Right cardiac atrium (tissue), 5 donors: ENCODE results near the gene RFXANK. TPM values are rescaled to one million over a fixed set of nuclear protein-coding genes. Genes with fewer than 3 reads are reported as not detected.
"Not testable (repeated sequence)": the region's sequence is repeated elsewhere in the genome, so short reads cannot be mapped to it uniquely, and the experiment has no call there.

Experiments
- ATAC-seq, 2 donors: fragments of 200-7000 bp; cut with Tn5 transposase; one replicate each; pipeline versions ENCODE4 v1.8.0 to v1.9.1; 2020; ENCODE audit warnings: moderate library complexity in 2 of 2, mild to moderate bottlenecking in 1 of 2
- DNase-seq, 3 donors: peaks; one replicate each; pipeline ENCODE4 v3.0.0-alpha.2; 2020
- H3K27ac ChIP-seq: one replicate; pipeline ENCODE4 v1.5.1; 2013; ENCODE audit warnings: mild to moderate bottlenecking, low read length, control low read depth, moderate library complexity
- H3K27me3 ChIP-seq: one replicate; pipeline ENCODE4 v1.6.1; 2013; ENCODE audit not compliant: control insufficient read depth, insufficient read depth
- H3K4me1 ChIP-seq: one replicate; pipeline ENCODE4 v1.6.1; 2013; ENCODE audit warnings: low read length; ENCODE audit not compliant: control insufficient read depth, insufficient read depth
- H3K4me3 ChIP-seq: one replicate; pipeline ENCODE4 v1.5.1; 2013; ENCODE audit warnings: low read length, control low read depth
- H3K9me3 ChIP-seq: one replicate; pipeline ENCODE4 v1.6.1; 2013; ENCODE audit warnings: low read length; ENCODE audit not compliant: control insufficient read depth
- WGBS: extraction: QIAGEN DNeasy Blood & Tissue Kit; methylation state at CpG from one replicate; pipeline ENCODE4 v1.1.7; 2013; 5-methylcytosine and 5-hydroxymethylcytosine counted together
- intact Hi-C, 4 donors: fragments of 100-400 bp; cut with DNase I; formaldehyde crosslinking; loops; one replicate each; pipeline versions ENCODE4 v1.11.0 to v1.14.0; 2022 to 2023
- long read RNA-seq, 4 donors: library from polyadenylated mRNA; unstranded; transcript quantifications; one replicate each; pipeline ENCODE4 v2.0.0, GENCODE V29; 2020 to 2021
- polyA plus RNA-seq: library from polyadenylated mRNA; stranded (reverse); fragments of 200-250 nt; gene quantifications from one replicate; pipeline ENCODE4 v1.2.3, GENCODE V29; 2013
- total RNA-seq, 4 donors: library from RNA; stranded (reverse); fragmentation: NEBNext Ultra II Directional; extraction: Animal tissue kit (Norgen Biotek cat#: 25700); gene quantifications; one replicate each; pipeline ENCODE4 v1.2.1, GENCODE V29; 2021
- donor health status: healthy with polysubstance abuse.
- donor health status: DM: no; HTN: yes; CAD: no.
- donor health status: DM: no; HTN: no; CAD: no.
- donor health status: DM: no; HTN: yes; CAD: no; lungs with severe emphysema.
- donor health status: DM: yes; HTN: yes; CAD: no.

Gene RFXANK, protein sequence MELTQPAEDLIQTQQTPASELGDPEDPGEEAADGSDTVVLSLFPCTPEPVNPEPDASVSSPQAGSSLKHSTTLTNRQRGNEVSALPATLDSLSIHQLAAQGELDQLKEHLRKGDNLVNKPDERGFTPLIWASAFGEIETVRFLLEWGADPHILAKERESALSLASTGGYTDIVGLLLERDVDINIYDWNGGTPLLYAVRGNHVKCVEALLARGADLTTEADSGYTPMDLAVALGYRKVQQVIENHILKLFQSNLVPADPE
- total RNA-seq (10 to 100 TPM; 35.2 to 46.1 (median 44.7) TPM), polyA plus RNA-seq (55.0 TPM)
- long read RNA-seq, donor 1, transcript RFXANK-203 (9 exons, 1,212 nt): major isoform, 5 of 27 reads
- long read RNA-seq, donor 1, partial matches to known transcripts: 3 of 27 reads
- long read RNA-seq, donor 1, other reads (novel, unspliced or antisense): 19 of 27 reads
- long read RNA-seq, donor 2, transcript RFXANK-203 (9 exons, 1,212 nt): major isoform, 5 of 23 reads
- long read RNA-seq, donor 2, partial matches to known transcripts: 12 of 23 reads
- long read RNA-seq, donor 2, other reads (novel, unspliced or antisense): 6 of 23 reads
- long read RNA-seq, donor 3, transcript RFXANK-203 (9 exons, 1,212 nt): major isoform, 5 of 25 reads
- long read RNA-seq, donor 3, partial matches to known transcripts: 4 of 25 reads
- long read RNA-seq, donor 3, other reads (novel, unspliced or antisense): 14 of 25 reads
- long read RNA-seq, donor 4, partial matches to known transcripts: 2 of 17 reads
- long read RNA-seq, donor 4, other reads (novel, unspliced or antisense): 11 of 17 reads

DNA sequence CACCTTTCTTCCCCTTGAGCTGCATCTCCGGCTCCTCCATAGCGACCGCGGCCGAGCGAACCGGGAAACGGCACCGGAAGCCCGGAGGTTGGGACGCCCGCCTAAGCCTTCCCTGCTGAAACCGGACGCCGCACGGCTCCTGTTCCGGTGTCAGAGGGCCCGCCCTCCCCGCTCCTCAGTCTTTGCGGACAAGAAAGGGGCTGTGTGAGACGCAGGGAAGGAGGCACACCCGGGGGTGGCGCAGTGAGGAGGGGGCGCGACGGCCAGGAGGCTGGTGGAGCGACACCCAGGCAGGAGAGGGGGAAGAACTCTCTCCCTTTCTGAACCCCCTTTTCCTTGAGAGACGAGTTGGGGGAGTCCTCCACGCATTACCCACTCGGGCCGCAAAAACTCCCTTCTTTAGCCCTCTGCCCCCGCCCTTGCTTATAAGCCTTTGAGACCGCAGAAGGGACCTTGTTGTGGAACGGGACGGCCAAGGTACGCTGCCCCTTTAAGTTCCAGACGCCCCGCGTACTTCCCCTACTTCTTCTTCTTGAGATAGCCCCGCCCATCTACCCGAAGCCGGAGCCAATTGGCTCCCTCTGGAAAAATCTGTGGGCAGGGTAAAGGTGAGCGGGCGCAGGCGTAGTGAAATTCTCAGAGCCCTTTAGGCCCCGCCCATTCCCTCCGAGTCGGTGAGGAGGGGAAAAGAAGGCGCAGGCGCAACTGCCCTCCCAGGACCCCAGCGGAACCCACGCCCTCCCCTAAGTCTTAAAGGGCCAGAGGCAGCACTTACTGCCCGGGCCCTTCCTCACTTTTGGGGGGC, at the start of gene RFXANK, which contains the start of gene BORCS8:
Gene RFXANK, plus strand, starts transcription at position 181 of the 805 bp plus-strand sequence. CDS start 1,689 bp downstream, outside the sequence.
Gene BORCS8, minus strand, starts transcription at position 75 of the 805 bp plus-strand sequence. Its CDS starts 35 bp downstream, at position 40.
- peak; percentile 99 for DNase-seq
- no peaks in the 10 kb centered on the region for H3K27me3 ChIP-seq
- no peaks in the 10 kb centered on the region for H3K9me3 ChIP-seq
- under 1% methylated on average over 53 of the region's 53 CpGs for WGBS
- intact Hi-C loops: loop anchor here in 1 of 4 donors (10.0 kb wide), 1 partner anchor 133 kb away; the partner anchor contains the start of genes MAU2 and SUGP1
- H3K4me3 ChIP-seq: peak within 1 kb of the TSS; percentile 91
- H3K27ac ChIP-seq: peak within 1 kb of the TSS; percentile 100
- peaks cover 6% of the 10 kb centered on the region for H3K4me1 ChIP-seq
- peak; percentile 97 to 98 for ATAC-seq

GRCh38 chr19:19142347-19142746, 49.7 kb upstream of the RFXANK start:
- H3K4me3 ChIP-seq: no peak overlapping the region
- DNase-seq: no peak
- H3K27me3 ChIP-seq: no peaks in the 10 kb centered on the region
- ATAC-seq: no peak
- intact Hi-C loops: loop anchor here in 2 of 4 donors (5.0 to 10.0 kb wide), 2 partner anchors 85 to 202 kb away; no protein-coding TSS in a partner anchor
- no peak overlapping the region for H3K27ac ChIP-seq
- H3K9me3 ChIP-seq: no peaks in the 10 kb centered on the region
- WGBS: 88% methylated on average over 12 of the region's 12 CpGs
- no peaks in the 10 kb centered on the region for H3K4me1 ChIP-seq

DNA sequence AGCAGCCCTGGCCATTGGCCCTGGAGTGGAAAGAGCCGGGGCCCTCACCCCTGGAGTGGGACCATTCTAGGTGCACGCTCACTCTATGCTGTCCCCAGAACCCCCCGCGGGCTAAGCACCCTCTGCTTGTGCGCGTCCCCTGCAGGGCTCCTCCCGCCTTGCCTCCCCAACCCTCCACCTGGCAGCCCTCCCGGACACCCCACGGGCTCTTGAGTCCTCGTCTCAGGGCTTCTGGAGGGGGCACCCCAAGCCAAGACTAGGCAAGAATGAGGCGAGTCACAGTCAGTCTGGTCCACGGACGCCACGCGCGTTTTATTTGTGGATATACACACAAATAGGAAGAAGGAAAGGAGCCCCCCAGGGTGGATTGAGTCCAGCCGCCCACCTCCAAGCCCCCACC, 46.8 kb upstream of the RFXANK start:
- intact Hi-C loops: loop anchor here in 1 of 4 donors (10.0 kb wide), 1 partner anchor 200 kb away; no protein-coding TSS in a partner anchor
- ATAC-seq (peak; percentile 17 to 31), DNase-seq (peak in 2 of 3 donors; percentile 42 to 61)
- no peak overlapping the region for H3K4me3 ChIP-seq
- WGBS: 83% methylated on average over 17 of the region's 17 CpGs
- H3K4me1 ChIP-seq: no peaks in the 10 kb centered on the region
- no peaks in the 10 kb centered on the region for H3K27me3 ChIP-seq
- H3K9me3 ChIP-seq: no peaks in the 10 kb centered on the region
- H3K27ac ChIP-seq: no peak overlapping the region

GRCh38 chr19:19145684-19146608, 46.1 kb upstream of the RFXANK start:
- no peaks in the 10 kb centered on the region for H3K9me3 ChIP-seq
- H3K27me3 ChIP-seq: no peaks in the 10 kb centered on the region
- no peak overlapping the region for H3K27ac ChIP-seq
- DNase-seq (peak; percentile 78 to 92 (median 91)), ATAC-seq (peak; percentile 69 to 81)
- intact Hi-C loops: loop anchor here in 1 of 4 donors (10.0 kb wide), 1 partner anchor 199 kb away; no protein-coding TSS in a partner anchor
- H3K4me1 ChIP-seq: no peaks in the 10 kb centered on the region
- H3K4me3 ChIP-seq: no peak overlapping the region
- WGBS: 28% methylated on average over 47 of the region's 47 CpGs

- WGBS: 96% methylated on average over 7 of the region's 7 CpGs
- H3K4me3 ChIP-seq: no peak overlapping the region
- ATAC-seq (no peak), DNase-seq (peak in 2 of 3 donors; percentile 36 to 46)
- no peaks in the 10 kb centered on the region for H3K9me3 ChIP-seq
- no peak overlapping the region for H3K27ac ChIP-seq
- intact Hi-C loops: loop anchor here in 1 of 4 donors (10.0 kb wide), 1 partner anchor 198 kb away; no protein-coding TSS in a partner anchor
- H3K4me1 ChIP-seq: no peaks in the 10 kb centered on the region
- H3K27me3 ChIP-seq: no peaks in the 10 kb centered on the region
Measured at GRCh38 chr19:19146865-19147264, 45.2 kb upstream of the RFXANK start.

- Histone ChIP-seq H3K27me3 (no peaks in the 10 kb centered on the region), H3K4me1 (no peaks in the 10 kb centered on the region), H3K9me3 (no peaks in the 10 kb centered on the region), H3K4me3 (no peak overlapping the region), H3K27ac (no peak overlapping the region)
- WGBS: 97% methylated on average over 5 of the region's 5 CpGs
- ATAC-seq (no peak), DNase-seq (no peak)
- intact Hi-C loops: loop anchor here in 1 of 4 donors (10.0 kb wide), 1 partner anchor 197 kb away; no protein-coding TSS in a partner anchor
Measured at GRCh38 chr19:19147344-19147743, 44.7 kb upstream of the RFXANK start.

DNA sequence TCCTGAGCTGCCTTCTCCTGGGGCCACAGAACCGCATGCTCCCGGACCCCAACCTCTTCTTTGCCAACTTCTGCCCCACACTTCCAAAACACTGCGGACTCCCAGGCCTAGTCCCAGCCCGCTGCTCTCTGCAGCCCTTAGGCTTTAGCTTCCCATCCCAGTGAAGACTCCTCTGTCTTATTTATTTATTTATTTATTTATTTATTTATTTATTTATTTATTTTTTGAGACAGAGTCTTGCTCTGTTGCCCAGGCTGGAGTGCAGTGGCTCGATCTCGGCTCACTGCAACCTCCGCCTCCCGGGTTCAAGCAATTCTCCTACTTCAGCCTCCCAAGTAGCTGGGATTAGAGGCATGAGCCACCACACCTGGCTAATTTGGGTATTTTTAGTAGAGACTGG, 43.6 kb upstream of the RFXANK start:
- not testable (repeated sequence) for H3K4me3 ChIP-seq, H3K27ac ChIP-seq, ATAC-seq, H3K9me3 ChIP-seq, H3K27me3 ChIP-seq, H3K4me1 ChIP-seq
- intact Hi-C loops: loop anchor here in 1 of 4 donors (10.0 kb wide), 1 partner anchor 196 kb away; no protein-coding TSS in a partner anchor
- WGBS: 98% methylated on average over 8 of the region's 8 CpGs
- peak in 1 of 3 donors; percentile 17 for DNase-seq

- Histone ChIP-seq H3K9me3 (no peaks in the 10 kb centered on the region), H3K27ac (no peak overlapping the region), H3K4me1 (no peaks in the 10 kb centered on the region), H3K27me3 (no peaks in the 10 kb centered on the region), H3K4me3 (no peak overlapping the region)
- 89% methylated on average over 2 of the region's 2 CpGs for WGBS
- DNase-seq: peak in 1 of 3 donors; percentile 6
- intact Hi-C loops: loop anchor here in 1 of 4 donors (10.0 kb wide), 1 partner anchor 195 kb away; no protein-coding TSS in a partner anchor
- ATAC-seq: no peak
Measured at GRCh38 chr19:19149435-19149834, 42.6 kb upstream of the RFXANK start.

DNA sequence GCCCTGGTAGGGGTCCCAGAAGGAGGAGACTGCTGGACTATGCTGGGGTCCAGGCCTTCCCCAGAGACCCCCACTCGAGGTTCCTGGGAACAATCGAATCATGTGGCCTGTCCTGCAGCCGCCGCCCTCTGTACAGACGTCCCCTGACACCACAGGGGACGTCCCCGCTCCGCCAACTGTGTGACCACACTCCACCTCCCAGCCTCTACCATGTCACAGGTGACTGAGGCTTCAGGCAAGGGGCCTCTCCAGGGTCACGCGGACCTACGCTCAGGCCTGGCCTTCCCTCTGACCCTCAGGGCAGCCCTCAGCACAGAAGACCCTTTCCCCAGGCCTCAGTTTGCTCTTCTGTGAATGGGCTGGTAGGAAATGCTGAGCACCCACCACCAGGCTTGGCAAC, 40.6 kb upstream of the RFXANK start:
- 77% methylated on average over 11 of the region's 11 CpGs for WGBS
- Histone ChIP-seq H3K4me3 (no peak overlapping the region), H3K4me1 (no peaks in the 10 kb centered on the region), H3K27ac (no peak overlapping the region), H3K27me3 (no peaks in the 10 kb centered on the region), H3K9me3 (no peaks in the 10 kb centered on the region)
- ATAC-seq (no peak), DNase-seq (peak in 2 of 3 donors; percentile 16 to 24)
- intact Hi-C loops: no loop called here
